Measurements from ENCODE around the gene VMAC.

GRCh38 chr19:5918463-5919079 lies 13.9 kb downstream of the VMAC start:
- TF ChIP-seq CTCF (IDR thresholded peaks at IDR 0.05; ENCODE audit: insufficient read depth, low read depth, low read length) (no peak), EZH2 (IDR thresholded peaks at IDR 0.05; ENCODE audit: insufficient read depth, low read length) (no peak)
